Colonic mucosa (tissue), 4 donors: Measurements from ENCODE around the gene SLC9A3. TPM values are rescaled to one million over a fixed set of nuclear protein-coding genes. Genes with fewer than 3 reads are reported as not detected.

Experiments
- DNase-seq: peaks from one replicate; pipeline ENCODE4 v3.0.0-alpha.2; 2020
- H3K27ac ChIP-seq: fragments of 200-600 bp; one replicate; pipeline ENCODE4 v1.8.0; 2021
- H3K27me3 ChIP-seq: fragments of 200-600 bp; one replicate; pipeline ENCODE4 v1.8.0; 2021
- H3K36me3 ChIP-seq: fragments of 200-600 bp; one replicate; pipeline ENCODE4 v1.8.0; 2021
- H3K4me1 ChIP-seq: fragments of 200-600 bp; one replicate; pipeline ENCODE4 v1.8.0; 2021; ENCODE audit warnings: mild to moderate bottlenecking
- H3K4me3 ChIP-seq: fragments of 200-600 bp; one replicate; pipeline ENCODE4 v1.8.0; 2021
- H3K9ac ChIP-seq, 2 donors: one replicate each; pipeline ENCODE4 v1.7.0; 2013; ENCODE audit warnings: control low read depth in 2 of 2, low read depth in 2 of 2, low read length in 2 of 2
- H3K9me3 ChIP-seq: fragments of 200-600 bp; one replicate; pipeline ENCODE4 v1.8.0; 2021
- CTCF ChIP-seq: fragments of 200-600 bp; IDR thresholded peaks from one replicate; pipeline ENCODE4 v1.8.0; 2022; ENCODE audit warnings: antibody characterized with exemption, mild to moderate bottlenecking
- intact Hi-C: fragments of 100-400 bp; cut with DNase I; formaldehyde crosslinking; loops from one replicate; pipeline ENCODE4 v1.14.1; 2022
- total RNA-seq, 2 donors: library from RNA; stranded (reverse); fragmentation: NEBNext Ultra II Directional in 1 of 2; extraction: Animal tissue kit (Norgen Biotek cat#: 25700) in 1 of 2; gene quantifications; one replicate each; pipeline ENCODE4 v1.2.1, GENCODE V29; 2021
- donor health status: healthy.
- donor health status: DM: no; HTN: no; CAD: no.
- donor health status: DM: no; HTN: no; CAD: no.

The SLC9A3 gene
- total RNA-seq, 2 donors from 2014 or later = 70.0 to 78.8 TPM

GRCh38 chr5:521680-522079, 2.6 kb downstream of the SLC9A3 start:
- DNase-seq = no peak
- H3K9ac ChIP-seq = peak overlapping the region in 1 of 2 donors; percentile 24
- peaks cover 40% of the 10 kb centered on the region for H3K27me3 ChIP-seq
- H3K4me1 ChIP-seq = peaks cover 4% of the 10 kb centered on the region
- H3K9me3 ChIP-seq = no peaks in the 10 kb centered on the region
- TF ChIP-seq CTCF = no peak
- intact Hi-C loops = no loop called here
- H3K27ac ChIP-seq = no peak overlapping the region
- H3K4me3 ChIP-seq = no peak overlapping the region
- no peaks in the 10 kb centered on the region for H3K36me3 ChIP-seq

GRCh38 chr5:520850-521226, 3.4 kb downstream of the SLC9A3 start:
- TF ChIP-seq CTCF = no peak

GRCh38 chr5:520196-520849, 3.9 kb downstream of the SLC9A3 start:
- H3K9ac ChIP-seq = no peak overlapping the region
- DNase-seq = no peak
- H3K4me3 ChIP-seq = no peak overlapping the region
- no peaks in the 10 kb centered on the region for H3K9me3 ChIP-seq
- intact Hi-C loops = no loop called here
- TF ChIP-seq CTCF = no peak
- H3K4me1 ChIP-seq = peaks cover 4% of the 10 kb centered on the region
- peaks cover 27% of the 10 kb centered on the region for H3K27me3 ChIP-seq
- H3K27ac ChIP-seq = no peak overlapping the region
- H3K36me3 ChIP-seq = no peaks in the 10 kb centered on the region

More at GRCh38 chr5:520850-521226, 3.4 kb downstream of the SLC9A3 start:
- no peaks in the 10 kb centered on the region for H3K9me3 ChIP-seq
- no peak for DNase-seq
- H3K27me3 ChIP-seq = peaks cover 32% of the 10 kb centered on the region
- no peak overlapping the region for H3K27ac ChIP-seq
- H3K9ac ChIP-seq = no peak overlapping the region
- peaks cover 4% of the 10 kb centered on the region for H3K4me1 ChIP-seq
- intact Hi-C loops = no loop called here
- no peak overlapping the region for H3K4me3 ChIP-seq
- H3K36me3 ChIP-seq = no peaks in the 10 kb centered on the region

- H3K27ac ChIP-seq = no peak overlapping the region
- no peak overlapping the region for H3K4me3 ChIP-seq
- DNase-seq = peak; percentile 80
- intact Hi-C loops = no loop called here
- peaks cover 14% of the 10 kb centered on the region for H3K27me3 ChIP-seq
- no peaks in the 10 kb centered on the region for H3K36me3 ChIP-seq
- peak overlapping the region in 1 of 2 donors; percentile 58 for H3K9ac ChIP-seq
- H3K9me3 ChIP-seq = no peaks in the 10 kb centered on the region
- peaks cover 2% of the 10 kb centered on the region for H3K4me1 ChIP-seq
- TF ChIP-seq CTCF = no peak
Observed at GRCh38 chr5:518721-519120, 5.5 kb downstream of the SLC9A3 start.

GRCh38 chr5:517535-518100, 6.6 kb downstream of the SLC9A3 start:
- no peak overlapping the region for H3K9ac ChIP-seq
- DNase-seq = no peak
- no peak overlapping the region for H3K27ac ChIP-seq
- no peaks in the 10 kb centered on the region for H3K36me3 ChIP-seq
- intact Hi-C loops = no loop called here
- H3K27me3 ChIP-seq = peaks cover 3% of the 10 kb centered on the region
- no peaks in the 10 kb centered on the region for H3K4me1 ChIP-seq
- TF ChIP-seq CTCF = no peak
- no peaks in the 10 kb centered on the region for H3K9me3 ChIP-seq
- H3K4me3 ChIP-seq = no peak overlapping the region
